Neural cell (in vitro differentiated cells): ENCODE data around the gene PDCD7. TPM values are rescaled to one million over a fixed set of nuclear protein-coding genes. Genes with fewer than 3 reads are reported as not detected.
"Not testable (repeated sequence)": the region's sequence is repeated elsewhere in the genome, so short reads cannot be mapped to it uniquely, and the experiment has no call there.

Experiments
- H2AFZ ChIP-seq: fragments of 200-600, 300-800 bp; sonication (generic), shearing (Covaris generic); 2 replicates; pipeline ENCODE4 v1.6.0; 2014; ENCODE audit warnings: low read depth, mild to moderate bottlenecking, antibody characterized with exemption, low read length, moderate library complexity
- H3F3A ChIP-seq: fragments of 200-600 bp; shearing (Covaris generic); 2 replicates; pipeline ENCODE4 v1.6.1; 2016; ENCODE audit warnings: mild to moderate bottlenecking, moderate library complexity, mixed read lengths, antibody characterized with exemption, low read length; ENCODE audit not compliant: insufficient read depth, poor library complexity, severe bottlenecking
- H3K27ac ChIP-seq: fragments of 200-600, 300-800 bp; sonication (generic), shearing (Covaris generic); 2 replicates; pipeline ENCODE4 v1.5.1; 2014; ENCODE audit warnings: mild to moderate bottlenecking, low read length, moderate library complexity
- H3K27me3 ChIP-seq: fragments of 300-800, 200-600 bp; sonication (generic), shearing (Covaris generic); 2 replicates; pipeline ENCODE4 v1.6.0; 2014; ENCODE audit warnings: mild to moderate bottlenecking, low read depth, low read length, moderate library complexity; ENCODE audit not compliant: insufficient read depth
- H3K36me3 ChIP-seq: fragments of 300-800, 200-600 bp; sonication (generic), shearing (Covaris generic); 2 replicates; pipeline ENCODE4 v1.5.1; 2014; ENCODE audit warnings: mild to moderate bottlenecking, antibody characterized with exemption, low read length, moderate library complexity; ENCODE audit not compliant: insufficient read depth
- H3K4me2 ChIP-seq: fragments of 300-800, 200-600 bp; sonication (generic), shearing (Covaris generic); 2 replicates; pipeline ENCODE4 v1.6.0; 2014; ENCODE audit warnings: mild to moderate bottlenecking, low read length
- H3K4me3 ChIP-seq: fragments of 300-800, 200-600 bp; sonication (generic), shearing (Covaris generic); 2 replicates; pipeline ENCODE4 v1.5.1; 2014; ENCODE audit warnings: mild to moderate bottlenecking, low read length, moderate library complexity
- H3K79me2 ChIP-seq: fragments of 200-600 bp; shearing (Covaris generic); replicated peaks from 2 replicates; pipeline ENCODE4 v1.6.0; 2014; ENCODE audit warnings: mild to moderate bottlenecking, low read length, moderate library complexity; ENCODE audit not compliant: insufficient read depth
- H3K9ac ChIP-seq: fragments of 300-800, 200-600 bp; sonication (generic), shearing (Covaris generic); 2 replicates; pipeline ENCODE4 v1.6.1; 2016; ENCODE audit warnings: mild to moderate bottlenecking, low read length, mixed read lengths
- H3K9me2 ChIP-seq: fragments of 200-600 bp; shearing (Covaris generic); 2 replicates; pipeline ENCODE4 v1.6.1; 2016; ENCODE audit warnings: mild to moderate bottlenecking, low read length, mixed read lengths; ENCODE audit not compliant: insufficient read depth
- H3K9me3 ChIP-seq: fragments of 200-600, 300-800 bp; sonication (generic), shearing (Covaris generic); 2 replicates; pipeline ENCODE4 v1.6.1; 2016; ENCODE audit warnings: mild to moderate bottlenecking, mixed run types, low read length, moderate library complexity, mixed read lengths
- H4K20me1 ChIP-seq: fragments of 200-600 bp; shearing (Covaris generic); 2 replicates; pipeline ENCODE4 v1.6.1; 2016; ENCODE audit warnings: mild to moderate bottlenecking, mixed run types; ENCODE audit not compliant: insufficient read depth
- EP300 ChIP-seq: fragments of 450-650 bp; conservative IDR thresholded peaks from 2 replicates; pipeline ENCODE4 v1.6.1; 2014; ENCODE audit warnings: antibody characterized with exemption, mild to moderate bottlenecking, moderate library complexity; ENCODE audit not compliant: poor library complexity, severe bottlenecking
- EZH2 ChIP-seq: fragments of 200-600, 300-800 bp; shearing (Covaris generic), sonication (generic); IDR thresholded peaks from 2 replicates; pipeline ENCODE4 v1.6.1; 2014; ENCODE audit warnings: antibody characterized with exemption, low read length, borderline replicate concordance, mild to moderate bottlenecking; ENCODE audit not compliant: insufficient read depth, poor library complexity, severe bottlenecking
- MXI1 ChIP-seq: fragments of 450-650 bp; conservative IDR thresholded peaks from 2 replicates; pipeline ENCODE4 v1.6.1; 2014; ENCODE audit warnings: antibody characterized with exemption, mild to moderate bottlenecking; ENCODE audit not compliant: poor library complexity, severe bottlenecking
- POLR2AphosphoS5 ChIP-seq: IDR thresholded peaks from 2 replicates; pipeline ENCODE4 v1.6.1; 2012
- RAD21 ChIP-seq: fragments of 450-650 bp; conservative IDR thresholded peaks from 2 replicates; pipeline ENCODE4 v1.6.1; 2014; ENCODE audit warnings: antibody characterized with exemption, mild to moderate bottlenecking, moderate library complexity
- SMC3 ChIP-seq: fragments of 450-650 bp; conservative IDR thresholded peaks from 2 replicates; pipeline ENCODE4 v1.6.1; 2014; ENCODE audit warnings: antibody characterized with exemption, mild to moderate bottlenecking, moderate library complexity; ENCODE audit not compliant: poor library complexity
- TAF1 ChIP-seq: IDR thresholded peaks from 2 replicates; pipeline ENCODE4 v1.6.1; 2012; ENCODE audit warnings: low read depth
- polyA plus RNA-seq: library from polyadenylated mRNA; depleted of rRNA; stranded (reverse); fragments of >200 nt; gene quantifications from 2 replicates; pipeline ENCODE4 v1.2.3, GENCODE V29; 2014
- TF ChIP-seq, protein P1 (sequence below): fragments of 450-650 bp; IDR thresholded peaks from 2 replicates; pipeline ENCODE4 v1.5.1; 2014; ENCODE audit warnings: antibody characterized with exemption, mild to moderate bottlenecking, moderate library complexity; ENCODE audit not compliant: poor library complexity, severe bottlenecking
- TF ChIP-seq, protein P2 (sequence below): IDR thresholded peaks from 2 replicates; pipeline ENCODE4 v1.6.1; 2012; ENCODE audit warnings: borderline replicate concordance

PDCD7 gene
- polyA plus RNA-seq, 1 donor from 2014 or later, result 46.8 TPM

DNA sequence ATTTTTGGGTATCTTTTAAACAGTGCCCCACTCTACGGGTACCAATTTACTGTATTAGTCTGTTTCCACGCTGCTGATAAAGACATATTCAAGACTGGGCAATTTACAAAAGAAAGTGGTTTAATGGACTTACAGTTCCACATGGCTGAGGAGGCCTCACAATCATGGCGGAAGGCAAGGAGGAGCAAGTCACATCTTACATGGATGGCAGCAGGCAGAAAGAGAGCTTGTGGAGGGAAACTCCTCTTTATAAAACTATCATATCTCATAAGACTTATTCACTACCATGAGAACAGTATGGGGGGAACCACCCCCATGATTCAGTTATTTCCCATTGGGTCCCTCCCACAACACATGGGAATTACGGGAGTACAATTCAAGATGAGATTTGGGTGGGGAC lies 4.3 kb upstream of the PDCD7 start:
- H3K9me3 ChIP-seq, H3K4me3 ChIP-seq, H2AFZ ChIP-seq, H3K9me2 ChIP-seq, H3K36me3 ChIP-seq, H3K79me2 ChIP-seq, H3F3A ChIP-seq, H4K20me1 ChIP-seq, H3K4me2 ChIP-seq, H3K9ac ChIP-seq, H3K27ac ChIP-seq, H3K27me3 ChIP-seq: not testable (repeated sequence)

- H3K9me2 ChIP-seq, H3F3A ChIP-seq, H3K4me3 ChIP-seq, H3K79me2 ChIP-seq, H3K9me3 ChIP-seq, H3K4me2 ChIP-seq, H4K20me1 ChIP-seq, H3K9ac ChIP-seq, H3K36me3 ChIP-seq, H2AFZ ChIP-seq, H3K27ac ChIP-seq, H3K27me3 ChIP-seq: not testable (repeated sequence)
Measured at GRCh38 chr15:65137089-65137488, 3.5 kb upstream of the PDCD7 start.

DNA sequence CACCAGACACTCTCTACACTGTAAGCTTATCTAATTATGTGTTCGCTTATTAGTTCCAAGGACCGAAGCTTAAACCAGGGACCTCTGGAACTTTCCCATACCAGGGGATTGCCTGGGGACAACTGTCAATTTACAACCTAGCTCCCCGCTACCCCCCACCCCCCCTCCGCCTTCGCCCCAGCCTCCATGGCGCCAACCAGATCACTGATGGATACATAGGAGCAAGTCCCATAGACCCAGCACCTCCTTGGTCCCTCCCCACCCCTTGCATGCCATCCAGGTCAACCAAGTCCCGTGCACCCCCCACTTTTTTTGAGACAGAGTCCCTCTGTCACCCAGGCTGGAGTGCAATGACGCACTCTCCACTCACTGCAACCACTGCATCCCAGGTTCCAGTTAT lies 930 bp upstream of the PDCD7 start:
- Histone ChIP-seq H3K36me3 (no peaks in the 10 kb centered on the region), H3K27me3 (no peaks in the 10 kb centered on the region), H3K79me2 (peaks cover 22% of the 10 kb centered on the region), H3F3A (no peaks in the 10 kb centered on the region), H3K9me3 (no peaks in the 10 kb centered on the region), H3K9ac (no peak overlapping the region), H3K4me2 (no peak overlapping the region), H4K20me1 (no peaks in the 10 kb centered on the region), H3K27ac (peak overlapping the region; percentile 90), H3K9me2 (no peaks in the 10 kb centered on the region), H3K4me3 (peak overlapping the region; percentile 92), H2AFZ (peak overlapping the region; percentile 94)
- TF ChIP-seq RAD21 (no peak), MXI1 (no peak), EZH2 (no peak), SMC3 (no peak), POLR2AphosphoS5 (no peak), TAF1 (no peak), EP300 (no peak)
- TF ChIP-seq, protein P1, sequence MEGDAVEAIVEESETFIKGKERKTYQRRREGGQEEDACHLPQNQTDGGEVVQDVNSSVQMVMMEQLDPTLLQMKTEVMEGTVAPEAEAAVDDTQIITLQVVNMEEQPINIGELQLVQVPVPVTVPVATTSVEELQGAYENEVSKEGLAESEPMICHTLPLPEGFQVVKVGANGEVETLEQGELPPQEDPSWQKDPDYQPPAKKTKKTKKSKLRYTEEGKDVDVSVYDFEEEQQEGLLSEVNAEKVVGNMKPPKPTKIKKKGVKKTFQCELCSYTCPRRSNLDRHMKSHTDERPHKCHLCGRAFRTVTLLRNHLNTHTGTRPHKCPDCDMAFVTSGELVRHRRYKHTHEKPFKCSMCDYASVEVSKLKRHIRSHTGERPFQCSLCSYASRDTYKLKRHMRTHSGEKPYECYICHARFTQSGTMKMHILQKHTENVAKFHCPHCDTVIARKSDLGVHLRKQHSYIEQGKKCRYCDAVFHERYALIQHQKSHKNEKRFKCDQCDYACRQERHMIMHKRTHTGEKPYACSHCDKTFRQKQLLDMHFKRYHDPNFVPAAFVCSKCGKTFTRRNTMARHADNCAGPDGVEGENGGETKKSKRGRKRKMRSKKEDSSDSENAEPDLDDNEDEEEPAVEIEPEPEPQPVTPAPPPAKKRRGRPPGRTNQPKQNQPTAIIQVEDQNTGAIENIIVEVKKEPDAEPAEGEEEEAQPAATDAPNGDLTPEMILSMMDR, result no peak
- TF ChIP-seq, protein P2, sequence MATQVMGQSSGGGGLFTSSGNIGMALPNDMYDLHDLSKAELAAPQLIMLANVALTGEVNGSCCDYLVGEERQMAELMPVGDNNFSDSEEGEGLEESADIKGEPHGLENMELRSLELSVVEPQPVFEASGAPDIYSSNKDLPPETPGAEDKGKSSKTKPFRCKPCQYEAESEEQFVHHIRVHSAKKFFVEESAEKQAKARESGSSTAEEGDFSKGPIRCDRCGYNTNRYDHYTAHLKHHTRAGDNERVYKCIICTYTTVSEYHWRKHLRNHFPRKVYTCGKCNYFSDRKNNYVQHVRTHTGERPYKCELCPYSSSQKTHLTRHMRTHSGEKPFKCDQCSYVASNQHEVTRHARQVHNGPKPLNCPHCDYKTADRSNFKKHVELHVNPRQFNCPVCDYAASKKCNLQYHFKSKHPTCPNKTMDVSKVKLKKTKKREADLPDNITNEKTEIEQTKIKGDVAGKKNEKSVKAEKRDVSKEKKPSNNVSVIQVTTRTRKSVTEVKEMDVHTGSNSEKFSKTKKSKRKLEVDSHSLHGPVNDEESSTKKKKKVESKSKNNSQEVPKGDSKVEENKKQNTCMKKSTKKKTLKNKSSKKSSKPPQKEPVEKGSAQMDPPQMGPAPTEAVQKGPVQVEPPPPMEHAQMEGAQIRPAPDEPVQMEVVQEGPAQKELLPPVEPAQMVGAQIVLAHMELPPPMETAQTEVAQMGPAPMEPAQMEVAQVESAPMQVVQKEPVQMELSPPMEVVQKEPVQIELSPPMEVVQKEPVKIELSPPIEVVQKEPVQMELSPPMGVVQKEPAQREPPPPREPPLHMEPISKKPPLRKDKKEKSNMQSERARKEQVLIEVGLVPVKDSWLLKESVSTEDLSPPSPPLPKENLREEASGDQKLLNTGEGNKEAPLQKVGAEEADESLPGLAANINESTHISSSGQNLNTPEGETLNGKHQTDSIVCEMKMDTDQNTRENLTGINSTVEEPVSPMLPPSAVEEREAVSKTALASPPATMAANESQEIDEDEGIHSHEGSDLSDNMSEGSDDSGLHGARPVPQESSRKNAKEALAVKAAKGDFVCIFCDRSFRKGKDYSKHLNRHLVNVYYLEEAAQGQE, result no peak
